ENCODE results near the gene RNF224. TPM values are rescaled to one million over a fixed set of nuclear protein-coding genes. Genes with fewer than 3 reads are reported as not detected.

The RNF224 gene
- not detected in 3 replicates for polyA plus RNA-seq
- polyA plus RNA-seq (2011; ENCODE audit: low read depth), result not detected
- not detected in 2 replicates for polyA plus RNA-seq (2011; cell fraction: cytosol; rRNA removed)
- polyA plus RNA-seq (2011; cell fraction: nucleus; rRNA removed), result 0.11 TPM in 1 of 2 replicates, not detected in the other
- polyA plus RNA-seq (2012; ENCODE audit: low replicate concordance), result 0.06 and 0.31 TPM in 2 replicates
- polyA minus RNA-seq, result not detected in 3 replicates
- not detected for polyA minus RNA-seq (2011; cell fraction: cytosol; rRNA and poly(A)+ RNA removed)
- 0.21 TPM in 1 of 2 replicates, not detected in the other for polyA minus RNA-seq (2011; cell fraction: nucleus; rRNA and poly(A)+ RNA removed)

- H3K9me3 ChIP-seq (ENCODE audit: control insufficient read depth, low read depth, low read length), result no peaks in the 10 kb centered on the region
- no peaks in the 10 kb centered on the region for H3K9me1 ChIP-seq (ENCODE audit: control insufficient read depth, extremely low read depth, insufficient read depth, low read length)
- H4K20me1 ChIP-seq (ENCODE audit: control insufficient read depth, extremely low read depth, insufficient read depth, low read length), result no peaks in the 10 kb centered on the region
- peak in 2 of 3 experiments; percentile 91 to 94 for TF ChIP-seq CTCF (optimal IDR thresholded peaks at IDR 0.05 in 1 of 3, IDR thresholded peaks at IDR 0.05 in 1 of 3, conservative IDR thresholded peaks at IDR 0.05 in 1 of 3; ENCODE audit: extremely low read depth in 1 of 3, insufficient read depth in 2 of 3, low read length in 3 of 3)
- TF ChIP-seq EZH2 (IDR thresholded peaks at IDR 0.05; ENCODE audit: low read length), result no peak
- H3K27me3 ChIP-seq (ENCODE audit: control insufficient read depth, extremely low read depth, insufficient read depth, low read length), result peaks cover 3% of the 10 kb centered on the region
- H3K36me3 ChIP-seq (ENCODE audit: control insufficient read depth in 2 of 2, extremely low read depth in 1 of 2, insufficient read depth in 2 of 2, low read length in 2 of 2), result no peaks in the 10 kb centered on the region
- peak within 1 kb of the TSS in 1 of 3 experiments; percentile 20 for H3K4me3 ChIP-seq (ENCODE audit: control insufficient read depth in 2 of 3, extremely low read depth in 1 of 3, insufficient read depth in 2 of 3, low read depth in 1 of 3, low read length in 3 of 3)
- DNase-seq (ENCODE audit: low read depth, low spot score) (no peak), FAIRE-seq (peak; percentile 66)
- peak within 1 kb of the TSS; percentile 25 for H3K27ac ChIP-seq (ENCODE audit: control insufficient read depth, insufficient read depth, low read length)
- dilution Hi-C loops (cut with MboI; ENCODE audit: extremely low pct_ligation_motif_present, low sequenced_read_pairs), result no loop called here
- peak within 1 kb of the TSS; percentile 69 for H3K4me2 ChIP-seq (ENCODE audit: control insufficient read depth, extremely low read depth, insufficient read depth, low read depth, low read length)
- peak within 1 kb of the TSS; percentile 41 for H3K9ac ChIP-seq (ENCODE audit: control insufficient read depth, extremely low read depth, insufficient read depth, low read length)
- H2AFZ ChIP-seq (ENCODE audit: control insufficient read depth, low read length), result peak within 1 kb of the TSS; percentile 80
- H3K4me1 ChIP-seq (ENCODE audit: control insufficient read depth, extremely low read depth, insufficient read depth, low read length), result peaks cover 40% of the 10 kb centered on the region
- H3K79me2 ChIP-seq (ENCODE audit: control insufficient read depth, insufficient read depth, low read length), result no peaks in the 10 kb centered on the region
These were observed at the start of gene RNF224 for GRCh38 chr9:137227054-137227852. Gene RNF224 (plus strand): TSS chr9:137227502. CDS start chr9:137228336, 834 bp downstream.

- no peak for DNase-seq (ENCODE audit: low read depth, low spot score)
- no peaks in the 10 kb centered on the region for H3K79me2 ChIP-seq (ENCODE audit: control insufficient read depth, insufficient read depth, low read length)
- H3K4me1 ChIP-seq (ENCODE audit: control insufficient read depth, extremely low read depth, insufficient read depth, low read length), result no peaks in the 10 kb centered on the region
- TF ChIP-seq EZH2 (IDR thresholded peaks at IDR 0.05; ENCODE audit: low read length), result no peak
- no peak for TF ChIP-seq CTCF (optimal IDR thresholded peaks at IDR 0.05 in 1 of 3, IDR thresholded peaks at IDR 0.05 in 1 of 3, conservative IDR thresholded peaks at IDR 0.05 in 1 of 3; ENCODE audit: extremely low read depth in 1 of 3, insufficient read depth in 2 of 3, low read length in 3 of 3)
- no peaks in the 10 kb centered on the region for H3K9me3 ChIP-seq (ENCODE audit: control insufficient read depth, low read depth, low read length)
- H3K4me2 ChIP-seq (ENCODE audit: control insufficient read depth, extremely low read depth, insufficient read depth, low read depth, low read length), result no peak overlapping the region
- peaks cover 9% of the 10 kb centered on the region for H4K20me1 ChIP-seq (ENCODE audit: control insufficient read depth, extremely low read depth, insufficient read depth, low read length)
- dilution Hi-C loops (cut with MboI; ENCODE audit: extremely low pct_ligation_motif_present, low sequenced_read_pairs), result no loop called here
- H3K36me3 ChIP-seq (ENCODE audit: control insufficient read depth in 2 of 2, extremely low read depth in 1 of 2, insufficient read depth in 2 of 2, low read length in 2 of 2), result peaks cover 8 to 15% of the 10 kb centered on the region in 2 experiments
- H3K27me3 ChIP-seq (ENCODE audit: control insufficient read depth, extremely low read depth, insufficient read depth, low read length), result peaks cover 22% of the 10 kb centered on the region
- no peak overlapping the region for H3K27ac ChIP-seq (ENCODE audit: control insufficient read depth, insufficient read depth, low read length)
- no peak overlapping the region for H3K9ac ChIP-seq (ENCODE audit: control insufficient read depth, extremely low read depth, insufficient read depth, low read length)
- no peaks in the 10 kb centered on the region for H3K9me1 ChIP-seq (ENCODE audit: control insufficient read depth, extremely low read depth, insufficient read depth, low read length)
- FAIRE-seq, result no peak
- H3K4me3 ChIP-seq (ENCODE audit: control insufficient read depth in 2 of 3, extremely low read depth in 1 of 3, insufficient read depth in 2 of 3, low read depth in 1 of 3, low read length in 3 of 3), result no peak overlapping the region
- no peak overlapping the region for H2AFZ ChIP-seq (ENCODE audit: control insufficient read depth, low read length)
These were observed 48.9 kb upstream of the RNF224 start for GRCh38 chr9:137178201-137178938.
